Upper lobe of left lung (tissue), 4 donors: ENCODE measurements around the gene PAQR8.

Experiments used
- POLR2A ChIP-seq, 4 donors: fragments of 450-650 bp; IDR thresholded peaks; one replicate each; pipeline ENCODE4 v1.5.1; 2016 to 2017; ENCODE audit warnings: antibody characterized with exemption in 4 of 4, mild to moderate bottlenecking in 2 of 4
- TF ChIP-seq, protein P1 (sequence below), 6 experiments: fragments of 450-650 bp in 4 of 6; fragments of 200-600 bp in 2 of 6; sonication (generic) in 2 of 6; IDR thresholded peaks; one replicate each; pipeline ENCODE4 v1.5.1; 2016 to 2019; ENCODE audit warnings: antibody characterized with exemption in 6 of 6

DNA sequence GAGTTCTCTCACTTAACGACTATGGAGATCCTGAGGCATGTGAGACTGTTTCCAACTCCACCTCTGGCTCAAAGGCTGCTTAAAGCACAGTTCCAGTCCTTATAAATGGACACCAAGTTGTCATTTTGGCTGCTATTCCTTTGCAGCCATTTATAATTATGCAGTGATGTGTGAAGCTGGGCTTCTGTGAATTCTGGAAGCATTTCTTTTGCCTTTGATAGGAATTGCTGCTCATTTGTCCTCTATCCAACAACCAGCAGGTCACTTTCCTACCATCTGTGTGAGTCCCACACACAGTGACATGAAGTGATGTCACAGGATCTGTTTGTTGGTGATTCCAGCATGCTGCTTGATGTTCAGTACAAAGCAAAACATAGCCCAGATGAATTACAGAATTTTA, 29.6 kb downstream of the PAQR8 start:
- TF ChIP-seq, protein P1, sequence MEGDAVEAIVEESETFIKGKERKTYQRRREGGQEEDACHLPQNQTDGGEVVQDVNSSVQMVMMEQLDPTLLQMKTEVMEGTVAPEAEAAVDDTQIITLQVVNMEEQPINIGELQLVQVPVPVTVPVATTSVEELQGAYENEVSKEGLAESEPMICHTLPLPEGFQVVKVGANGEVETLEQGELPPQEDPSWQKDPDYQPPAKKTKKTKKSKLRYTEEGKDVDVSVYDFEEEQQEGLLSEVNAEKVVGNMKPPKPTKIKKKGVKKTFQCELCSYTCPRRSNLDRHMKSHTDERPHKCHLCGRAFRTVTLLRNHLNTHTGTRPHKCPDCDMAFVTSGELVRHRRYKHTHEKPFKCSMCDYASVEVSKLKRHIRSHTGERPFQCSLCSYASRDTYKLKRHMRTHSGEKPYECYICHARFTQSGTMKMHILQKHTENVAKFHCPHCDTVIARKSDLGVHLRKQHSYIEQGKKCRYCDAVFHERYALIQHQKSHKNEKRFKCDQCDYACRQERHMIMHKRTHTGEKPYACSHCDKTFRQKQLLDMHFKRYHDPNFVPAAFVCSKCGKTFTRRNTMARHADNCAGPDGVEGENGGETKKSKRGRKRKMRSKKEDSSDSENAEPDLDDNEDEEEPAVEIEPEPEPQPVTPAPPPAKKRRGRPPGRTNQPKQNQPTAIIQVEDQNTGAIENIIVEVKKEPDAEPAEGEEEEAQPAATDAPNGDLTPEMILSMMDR (IDR thresholded peaks at IDR 0.05): no peak
- TF ChIP-seq POLR2A (IDR thresholded peaks at IDR 0.05): no peak
